ENCODE measurements around the gene ABHD6.

GRCh38 chr3:58274027-58274614 is 36.5 kb downstream of the ABHD6 start:
- TF ChIP-seq CTCF (IDR thresholded peaks at IDR 0.05; ENCODE audit: poor library complexity): no peak
- no peak for TF ChIP-seq EZH2phosphoT487 (IDR thresholded peaks at IDR 0.05; ENCODE audit: low read depth, severe bottlenecking, unreplicated experiment)
